ENCODE results near the gene GNAT2.

- no peak for TF ChIP-seq EP300 (IDR thresholded peaks at IDR 0.05)
- no peak for TF ChIP-seq POLR2A (IDR thresholded peaks at IDR 0.05; ENCODE audit: low read depth)
Observed at GRCh38 chr1:109617291-109617801, 2.1 kb downstream of the GNAT2 start.
